WTC11 (cell line): ENCODE data around the gene FAM118B.

ENCODE experiments used
- ATF1 ChIP-seq: sonication (generic); formaldehyde crosslinking; IDR thresholded peaks from 2 replicates; pipeline ENCODE4 v1.8.1; 2023; ENCODE audit warnings: mild to moderate bottlenecking, moderate library complexity, missing genetic modification reagents
- TCF7 ChIP-seq: sonication (generic); formaldehyde crosslinking; IDR thresholded peaks from 2 replicates; pipeline ENCODE4 v1.8.0; 2022; ENCODE audit warnings: mild to moderate bottlenecking, low read depth, missing genetic modification reagents, moderate library complexity
- TP53 ChIP-seq: sonication (generic); formaldehyde crosslinking; IDR thresholded peaks from 2 replicates; pipeline ENCODE4 v1.8.1; 2023; ENCODE audit warnings: mild to moderate bottlenecking, missing genetic modification reagents
- ZNF263 ChIP-seq: sonication (generic); formaldehyde crosslinking; IDR thresholded peaks from 2 replicates; pipeline ENCODE4 v1.8.1; 2022; ENCODE audit warnings: low read depth, mild to moderate bottlenecking, moderate library complexity, missing genetic modification reagents
- ZNF396 ChIP-seq: fragments of 250-450 bp; sonication (Bioruptor Pico); IDR thresholded peaks from 2 replicates; pipeline ENCODE4 v1.8.0; 2021; ENCODE audit warnings: mild to moderate bottlenecking, moderate library complexity, borderline replicate concordance
- TF ChIP-seq, protein P1 (sequence below): fragments of 200-600 bp; IDR thresholded peaks from 2 replicates; pipeline ENCODE4 v1.8.0; 2022; ENCODE audit warnings: antibody characterized with exemption
- TF ChIP-seq, protein P2 (sequence below): fragments of 250-450 bp; sonication (Bioruptor Pico); IDR thresholded peaks from 2 replicates; pipeline ENCODE4 v1.9.0; 2021; ENCODE audit warnings: moderate library complexity, mild to moderate bottlenecking, inconsistent platforms, borderline replicate concordance
- TF ChIP-seq, protein P3 (sequence below): sonication (generic); formaldehyde crosslinking; IDR thresholded peaks from 2 replicates; pipeline ENCODE4 v1.8.1; 2023; ENCODE audit warnings: mild to moderate bottlenecking, missing genetic modification reagents, moderate library complexity
- TF ChIP-seq, protein P4 (sequence below): sonication (generic); formaldehyde crosslinking; IDR thresholded peaks from 2 replicates; pipeline ENCODE4 v1.8.1; 2022; ENCODE audit warnings: low read depth, mild to moderate bottlenecking, moderate library complexity, missing genetic modification reagents, borderline replicate concordance
- TF ChIP-seq, protein P5 (sequence below): sonication (generic); formaldehyde crosslinking; IDR thresholded peaks from 2 replicates; pipeline ENCODE4 v1.8.1; 2023; ENCODE audit warnings: mild to moderate bottlenecking, moderate library complexity, missing genetic modification reagents

DNA sequence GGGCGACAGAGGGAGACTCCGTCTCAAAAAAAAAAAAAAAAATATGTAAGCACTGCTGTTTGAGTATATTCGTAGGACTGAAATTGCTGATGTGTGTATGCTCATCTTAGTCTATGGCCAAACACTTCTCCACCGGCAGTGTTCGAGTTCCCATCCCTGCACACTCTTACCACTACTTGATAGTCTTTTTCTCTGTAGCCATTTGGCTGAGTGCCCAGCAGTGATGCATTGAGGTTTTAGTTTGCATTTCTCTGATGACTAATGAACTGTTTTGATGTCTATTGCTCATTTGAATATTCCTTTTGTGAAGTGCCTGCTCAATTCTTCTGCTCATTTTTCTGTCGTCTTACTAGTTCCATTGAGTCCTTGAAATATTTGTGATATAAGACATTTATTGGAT, 73.2 kb downstream of the FAM118B start:
- TF ChIP-seq, protein P1, sequence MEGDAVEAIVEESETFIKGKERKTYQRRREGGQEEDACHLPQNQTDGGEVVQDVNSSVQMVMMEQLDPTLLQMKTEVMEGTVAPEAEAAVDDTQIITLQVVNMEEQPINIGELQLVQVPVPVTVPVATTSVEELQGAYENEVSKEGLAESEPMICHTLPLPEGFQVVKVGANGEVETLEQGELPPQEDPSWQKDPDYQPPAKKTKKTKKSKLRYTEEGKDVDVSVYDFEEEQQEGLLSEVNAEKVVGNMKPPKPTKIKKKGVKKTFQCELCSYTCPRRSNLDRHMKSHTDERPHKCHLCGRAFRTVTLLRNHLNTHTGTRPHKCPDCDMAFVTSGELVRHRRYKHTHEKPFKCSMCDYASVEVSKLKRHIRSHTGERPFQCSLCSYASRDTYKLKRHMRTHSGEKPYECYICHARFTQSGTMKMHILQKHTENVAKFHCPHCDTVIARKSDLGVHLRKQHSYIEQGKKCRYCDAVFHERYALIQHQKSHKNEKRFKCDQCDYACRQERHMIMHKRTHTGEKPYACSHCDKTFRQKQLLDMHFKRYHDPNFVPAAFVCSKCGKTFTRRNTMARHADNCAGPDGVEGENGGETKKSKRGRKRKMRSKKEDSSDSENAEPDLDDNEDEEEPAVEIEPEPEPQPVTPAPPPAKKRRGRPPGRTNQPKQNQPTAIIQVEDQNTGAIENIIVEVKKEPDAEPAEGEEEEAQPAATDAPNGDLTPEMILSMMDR = no peak
- TF ChIP-seq ZNF263 = no peak
- TF ChIP-seq ATF1 (CRISPR knock-in tag) = no peak
- TF ChIP-seq TP53 (CRISPR knock-in tag) = no peak
- no peak for TF ChIP-seq ZNF396 (CRISPR knock-in tag)
- TF ChIP-seq, protein P2, sequence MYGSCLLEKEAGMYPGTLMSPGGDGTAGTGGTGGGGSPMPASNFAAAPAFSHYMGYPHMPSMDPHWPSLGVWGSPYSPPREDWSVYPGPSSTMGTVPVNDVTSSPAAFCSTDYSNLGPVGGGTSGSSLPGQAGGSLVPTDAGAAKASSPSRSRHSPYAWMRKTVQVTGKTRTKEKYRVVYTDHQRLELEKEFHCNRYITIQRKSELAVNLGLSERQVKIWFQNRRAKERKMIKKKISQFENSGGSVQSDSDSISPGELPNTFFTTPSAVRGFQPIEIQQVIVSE (CRISPR knock-in tag) = no peak
- TF ChIP-seq, protein P3, sequence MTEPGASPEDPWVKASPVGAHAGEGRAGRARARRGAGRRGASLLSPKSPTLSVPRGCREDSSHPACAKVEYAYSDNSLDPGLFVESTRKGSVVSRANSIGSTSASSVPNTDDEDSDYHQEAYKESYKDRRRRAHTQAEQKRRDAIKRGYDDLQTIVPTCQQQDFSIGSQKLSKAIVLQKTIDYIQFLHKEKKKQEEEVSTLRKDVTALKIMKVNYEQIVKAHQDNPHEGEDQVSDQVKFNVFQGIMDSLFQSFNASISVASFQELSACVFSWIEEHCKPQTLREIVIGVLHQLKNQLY (CRISPR knock-in tag) = no peak
- TF ChIP-seq, protein P4, sequence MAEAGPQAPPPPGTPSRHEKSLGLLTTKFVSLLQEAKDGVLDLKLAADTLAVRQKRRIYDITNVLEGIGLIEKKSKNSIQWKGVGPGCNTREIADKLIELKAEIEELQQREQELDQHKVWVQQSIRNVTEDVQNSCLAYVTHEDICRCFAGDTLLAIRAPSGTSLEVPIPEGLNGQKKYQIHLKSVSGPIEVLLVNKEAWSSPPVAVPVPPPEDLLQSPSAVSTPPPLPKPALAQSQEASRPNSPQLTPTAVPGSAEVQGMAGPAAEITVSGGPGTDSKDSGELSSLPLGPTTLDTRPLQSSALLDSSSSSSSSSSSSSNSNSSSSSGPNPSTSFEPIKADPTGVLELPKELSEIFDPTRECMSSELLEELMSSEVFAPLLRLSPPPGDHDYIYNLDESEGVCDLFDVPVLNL (CRISPR knock-in tag) = no peak
- TF ChIP-seq TCF7 (CRISPR knock-in tag) = no peak
- TF ChIP-seq, protein P5, sequence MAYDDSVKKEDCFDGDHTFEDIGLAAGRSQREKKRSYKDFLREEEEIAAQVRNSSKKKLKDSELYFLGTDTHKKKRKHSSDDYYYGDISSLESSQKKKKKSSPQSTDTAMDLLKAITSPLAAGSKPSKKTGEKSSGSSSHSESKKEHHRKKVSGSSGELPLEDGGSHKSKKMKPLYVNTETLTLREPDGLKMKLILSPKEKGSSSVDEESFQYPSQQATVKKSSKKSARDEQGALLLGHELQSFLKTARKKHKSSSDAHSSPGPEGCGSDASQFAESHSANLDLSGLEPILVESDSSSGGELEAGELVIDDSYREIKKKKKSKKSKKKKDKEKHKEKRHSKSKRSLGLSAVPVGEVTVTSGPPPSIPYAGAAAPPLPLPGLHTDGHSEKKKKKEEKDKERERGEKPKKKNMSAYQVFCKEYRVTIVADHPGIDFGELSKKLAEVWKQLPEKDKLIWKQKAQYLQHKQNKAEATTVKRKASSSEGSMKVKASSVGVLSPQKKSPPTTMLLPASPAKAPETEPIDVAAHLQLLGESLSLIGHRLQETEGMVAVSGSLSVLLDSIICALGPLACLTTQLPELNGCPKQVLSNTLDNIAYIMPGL = no peak
